ENCODE results near the gene GNB1L. TPM values are rescaled to one million over a fixed set of nuclear protein-coding genes. Genes with fewer than 3 reads are reported as not detected.

The GNB1L gene
- total RNA-seq, 5 donors from 2014 or later (not counting 1 experiment from before 2014, with no cell fraction given), result 4.8 to 13.7 (median 12.9) TPM

DNA sequence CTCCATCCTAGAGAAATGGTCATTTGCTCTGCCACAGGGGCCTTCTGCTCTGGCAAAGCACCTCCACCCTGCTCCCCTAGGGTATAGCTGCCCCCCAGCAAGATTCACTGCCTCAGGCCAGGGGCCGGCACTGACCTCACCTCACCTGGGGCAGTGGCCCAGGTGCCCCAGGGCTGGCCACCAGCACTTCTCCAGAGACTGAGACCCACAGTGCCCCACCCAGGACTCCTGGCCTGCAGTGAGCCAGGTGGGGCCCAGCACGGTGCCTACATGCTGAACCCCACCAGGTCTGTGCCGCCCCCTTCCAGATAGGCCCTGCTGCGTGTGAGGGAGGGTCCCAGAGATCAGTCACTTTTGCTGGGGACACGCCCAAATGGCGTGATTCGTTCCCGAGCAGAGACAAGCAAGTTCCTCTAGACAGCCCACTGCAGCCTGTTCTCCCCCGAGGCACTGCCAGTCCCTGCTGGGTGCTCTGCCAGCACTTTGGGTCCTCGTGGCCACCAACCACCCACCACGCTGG, 10.8 kb downstream of the GNB1L start:
- Histone ChIP-seq H3K9me3 (no peaks in the 10 kb centered on the region), H3K27me3 (replicated peaks in 1 of 2; ENCODE audit: control insufficient read depth in 2 of 2, extremely low read depth in 1 of 2, insufficient read depth in 2 of 2, low read length in 1 of 2) (no peaks in the 10 kb centered on the region), H3K27ac (ENCODE audit: low read length) (no peak overlapping the region), H3K4me3 (ENCODE audit: control insufficient read depth in 1 of 2, extremely low read depth in 1 of 2, low read length in 1 of 2) (no peak overlapping the region), H3K36me3 (ENCODE audit: control insufficient read depth in 2 of 2, extremely low read depth in 1 of 2, insufficient read depth in 1 of 2, low read length in 1 of 2) (peaks cover 4 to 6% of the 10 kb centered on the region in 2 donors), H3K4me1 (ENCODE audit: control insufficient read depth in 1 of 2, extremely low read depth in 1 of 2, insufficient read depth in 2 of 2, low read length in 2 of 2) (peaks cover 7 to 31% of the 10 kb centered on the region in 2 experiments)
- DNase-seq, result no peak
- ChIA-PET POLR2A (no interaction called here), CTCF (no interaction called here)
- Mint-ChIP-seq H3K4me3 (peak overlapping the region in 1 of 3 donors; percentile 67), H3K36me3 (peaks cover 3% of the 10 kb centered on the region), H3K9me3 (no peaks in the 10 kb centered on the region), H3K27ac (peak overlapping the region in 1 of 2 donors; percentile 66), H3K27me3 (no peaks in the 10 kb centered on the region), H3K4me1 (peaks cover 26 to 45% (median 36%) of the 10 kb centered on the region in 3 donors)
- ATAC-seq (replicated peaks in 1 of 4), result peak in 2 of 4 experiments; percentile 6 to 7
- WGBS (ENCODE audit: insufficient coverage), result 97% methylated on average over 7 of the region's 11 CpGs

GRCh38 chr22:19843107-19843856, 11.4 kb downstream of the GNB1L start:
- peaks cover 4% of the 10 kb centered on the region in 2 donors for H3K36me3 ChIP-seq (ENCODE audit: control insufficient read depth in 2 of 2, extremely low read depth in 1 of 2, insufficient read depth in 1 of 2, low read length in 1 of 2)
- Mint-ChIP-seq H3K36me3 (peaks cover 3% of the 10 kb centered on the region), H3K27ac (no peak overlapping the region), H3K9me3 (no peaks in the 10 kb centered on the region), H3K27me3 (no peaks in the 10 kb centered on the region), H3K4me1 (peaks cover 26 to 43% (median 33%) of the 10 kb centered on the region in 3 donors), H3K4me3 (no peak overlapping the region)
- POLR2A ChIA-PET, result no interaction called here
- no peak overlapping the region for H3K4me3 ChIP-seq (ENCODE audit: control insufficient read depth in 1 of 2, extremely low read depth in 1 of 2, low read length in 1 of 2)
- peaks cover 7 to 26% of the 10 kb centered on the region in 2 experiments for H3K4me1 ChIP-seq (ENCODE audit: control insufficient read depth in 1 of 2, extremely low read depth in 1 of 2, insufficient read depth in 2 of 2, low read length in 2 of 2)
- no peaks in the 10 kb centered on the region for H3K27me3 ChIP-seq (replicated peaks in 1 of 2; ENCODE audit: control insufficient read depth in 2 of 2, extremely low read depth in 1 of 2, insufficient read depth in 2 of 2, low read length in 1 of 2)
- no peak for DNase-seq
- CTCF ChIA-PET, result no interaction called here
- no peaks in the 10 kb centered on the region for H3K9me3 ChIP-seq
- H3K27ac ChIP-seq (ENCODE audit: low read length), result no peak overlapping the region
- 97% methylated on average over 19 of the region's 27 CpGs for WGBS (ENCODE audit: insufficient coverage)
- ATAC-seq (replicated peaks in 1 of 4), result no peak

- H3K9me3 Mint-ChIP-seq, result no peaks in the 10 kb centered on the region
- CTCF ChIA-PET, result no interaction called here
- H3K27ac Mint-ChIP-seq, result no peak overlapping the region
- DNase-seq (no peak), ATAC-seq (replicated peaks in 1 of 4) (no peak)
- POLR2A ChIA-PET, result no interaction called here
- Histone ChIP-seq H3K4me1 (ENCODE audit: control insufficient read depth in 1 of 2, extremely low read depth in 1 of 2, insufficient read depth in 2 of 2, low read length in 2 of 2) (peaks cover 7 to 26% of the 10 kb centered on the region in 2 experiments), H3K27me3 (replicated peaks in 1 of 2; ENCODE audit: control insufficient read depth in 2 of 2, extremely low read depth in 1 of 2, insufficient read depth in 2 of 2, low read length in 1 of 2) (no peaks in the 10 kb centered on the region), H3K9me3 (no peaks in the 10 kb centered on the region), H3K27ac (ENCODE audit: low read length) (no peak overlapping the region), H3K4me3 (ENCODE audit: control insufficient read depth in 1 of 2, extremely low read depth in 1 of 2, low read length in 1 of 2) (no peak overlapping the region), H3K36me3 (ENCODE audit: control insufficient read depth in 2 of 2, extremely low read depth in 1 of 2, insufficient read depth in 1 of 2, low read length in 1 of 2) (peaks cover 4% of the 10 kb centered on the region in 2 donors)
- H3K27me3 Mint-ChIP-seq, result no peaks in the 10 kb centered on the region
- 93% methylated on average over 10 of the region's 12 CpGs for WGBS (ENCODE audit: insufficient coverage)
- H3K36me3 Mint-ChIP-seq, result peaks cover 6% of the 10 kb centered on the region
- no peak overlapping the region for H3K4me3 Mint-ChIP-seq
- peaks cover 22 to 40% (median 34%) of the 10 kb centered on the region in 3 donors for H3K4me1 Mint-ChIP-seq
These were observed 12.1 kb downstream of the GNB1L start for GRCh38 chr22:19842393-19843106.

- H3K27me3 ChIP-seq (replicated peaks in 1 of 2; ENCODE audit: control insufficient read depth in 2 of 2, extremely low read depth in 1 of 2, insufficient read depth in 2 of 2, low read length in 1 of 2), result no peaks in the 10 kb centered on the region
- Mint-ChIP-seq H3K27me3 (no peaks in the 10 kb centered on the region), H3K4me3 (no peak overlapping the region), H3K27ac (no peak overlapping the region), H3K9me3 (no peaks in the 10 kb centered on the region), H3K4me1 (peaks cover 20 to 44% (median 35%) of the 10 kb centered on the region in 3 donors), H3K36me3 (peaks cover 2% of the 10 kb centered on the region)
- DNase-seq (no peak), ATAC-seq (replicated peaks in 1 of 4) (no peak)
- peaks cover 4% of the 10 kb centered on the region in 2 donors for H3K36me3 ChIP-seq (ENCODE audit: control insufficient read depth in 2 of 2, extremely low read depth in 1 of 2, insufficient read depth in 1 of 2, low read length in 1 of 2)
- POLR2A ChIA-PET, result no interaction called here
- no peak overlapping the region for H3K4me3 ChIP-seq (ENCODE audit: control insufficient read depth in 1 of 2, extremely low read depth in 1 of 2, low read length in 1 of 2)
- no peaks in the 10 kb centered on the region for H3K9me3 ChIP-seq
- no peak overlapping the region for H3K27ac ChIP-seq (ENCODE audit: low read length)
- H3K4me1 ChIP-seq (ENCODE audit: control insufficient read depth in 1 of 2, extremely low read depth in 1 of 2, insufficient read depth in 2 of 2, low read length in 2 of 2), result peaks cover 7 to 26% of the 10 kb centered on the region in 2 experiments
- 89% methylated on average over 7 of the region's 8 CpGs for WGBS (ENCODE audit: insufficient coverage)
- CTCF ChIA-PET, result interaction anchor here in 1 of 2 donors (0.6 kb wide), 1 partner anchor 55 kb away, joined by 3 read pairs; no protein-coding TSS in a partner anchor
These were observed 12.9 kb downstream of the GNB1L start for GRCh38 chr22:19841641-19842392.

DNA sequence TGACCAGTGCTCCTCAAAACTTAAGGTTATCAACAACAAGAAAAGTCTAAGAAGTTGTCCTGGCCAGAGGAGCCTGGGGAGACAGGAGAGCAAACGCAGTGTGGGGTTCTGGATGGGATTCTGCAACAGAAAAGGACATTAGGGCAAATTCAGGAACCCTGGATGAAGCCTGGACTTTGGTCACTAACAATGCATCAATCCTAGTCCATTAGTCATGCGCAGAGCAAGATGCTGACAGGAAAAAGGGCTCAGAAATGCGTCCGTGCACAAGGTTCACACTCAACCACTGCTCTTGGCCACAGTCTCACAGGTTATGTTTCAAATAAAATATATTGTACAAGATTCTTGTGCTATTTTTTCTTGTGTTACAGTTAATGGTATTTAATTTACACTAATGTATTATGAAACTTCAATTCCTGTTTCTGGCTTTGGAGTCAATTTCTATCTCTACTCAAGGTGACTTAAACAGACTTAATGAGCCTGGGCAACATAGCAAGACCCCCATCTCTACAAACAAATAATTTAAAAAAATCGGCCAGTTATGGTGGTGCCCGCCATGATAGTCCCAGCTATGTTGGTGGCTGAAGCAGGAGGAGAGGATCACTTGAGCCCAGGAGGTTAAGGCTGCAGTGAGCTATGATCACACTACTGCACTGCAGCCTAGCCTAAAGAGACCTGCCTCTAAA, 13.6 kb downstream of the GNB1L start:
- H3K36me3 Mint-ChIP-seq, result peaks cover 2% of the 10 kb centered on the region

More for the DNA sequence above, 13.6 kb downstream of the GNB1L start:
- no peak overlapping the region for H3K4me3 Mint-ChIP-seq
- ChIA-PET POLR2A (no interaction called here), CTCF (interaction anchor here (0.6 to 0.7 kb wide), 2 partner anchors 56 to 119 kb away, joined by 3 read pairs; no protein-coding TSS in a partner anchor)
- no peaks in the 10 kb centered on the region for H3K9me3 ChIP-seq
- no peak overlapping the region for H3K4me3 ChIP-seq (ENCODE audit: control insufficient read depth in 1 of 2, extremely low read depth in 1 of 2, low read length in 1 of 2)
- WGBS (ENCODE audit: insufficient coverage), result no CpG with 5 or more reads among the region's 6 CpGs
- ATAC-seq (replicated peaks in 1 of 4) (no peak), DNase-seq (no peak)
- no peaks in the 10 kb centered on the region for H3K27me3 ChIP-seq (replicated peaks in 1 of 2; ENCODE audit: control insufficient read depth in 2 of 2, extremely low read depth in 1 of 2, insufficient read depth in 2 of 2, low read length in 1 of 2)
- no peaks in the 10 kb centered on the region for H3K9me3 Mint-ChIP-seq
- H3K27me3 Mint-ChIP-seq, result no peaks in the 10 kb centered on the region
- peaks cover 25 to 45% (median 39%) of the 10 kb centered on the region in 3 donors for H3K4me1 Mint-ChIP-seq
- H3K36me3 ChIP-seq (ENCODE audit: control insufficient read depth in 2 of 2, extremely low read depth in 1 of 2, insufficient read depth in 1 of 2, low read length in 1 of 2), result peaks cover 0 to 4% of the 10 kb centered on the region in 2 donors
- H3K27ac ChIP-seq (ENCODE audit: low read length), result no peak overlapping the region
- peaks cover 7 to 26% of the 10 kb centered on the region in 2 experiments for H3K4me1 ChIP-seq (ENCODE audit: control insufficient read depth in 1 of 2, extremely low read depth in 1 of 2, insufficient read depth in 2 of 2, low read length in 2 of 2)
- no peak overlapping the region for H3K27ac Mint-ChIP-seq

All from T-cell (primary cell).